Loucy (cell line): Measurements from ENCODE around the gene ROBO2.

Source experiments
- CTCF ChIP-seq: fragments of 200-600 bp; sonication (generic); conservative IDR thresholded peaks from 2 replicates; pipeline ENCODE4 v1.5.1; 2014; ENCODE audit warnings: mild to moderate bottlenecking, antibody characterized with exemption, low read length
- EZH2phosphoT487 ChIP-seq: fragments of 200-600 bp; IDR thresholded peaks from 2 replicates; pipeline ENCODE4 v1.6.1; 2018; ENCODE audit warnings: antibody characterized with exemption, mild to moderate bottlenecking, moderate library complexity, borderline replicate concordance

GRCh38 chr3:77524946-77525682 lies 485.2 kb downstream of the ROBO2 start:
- TF ChIP-seq CTCF (no peak), EZH2phosphoT487 (no peak)
